Stimulated activated CD4-positive, alpha-beta T cell treated with anti-CD3 and anti-CD28 coated beads, Interleukin-1b, Interleukin-23, amount 100 ng/mL, for 24 hours (primary cell): ENCODE results near the gene TSPAN9.

Experiments used
- DNase-seq, 4 experiments: peaks; one replicate each; pipeline ENCODE4 v3.0.0-alpha.2; 2020; ENCODE audit warnings: low read depth in 4 of 4, low spot score in 1 of 4

The TSPAN9 gene

GRCh38 chr12:3308063-3308462 is 230.9 kb downstream of the TSPAN9 start:
- DNase-seq: no peak

- DNase-seq: no peak
Observed at GRCh38 chr12:3308609-3309008, 231.4 kb downstream of the TSPAN9 start.

- DNase-seq: no peak
Observed at GRCh38 chr12:3309805-3310204, 232.6 kb downstream of the TSPAN9 start.

GRCh38 chr12:3310271-3311026 is 233.3 kb downstream of the TSPAN9 start:
- no peak for DNase-seq

GRCh38 chr12:3311027-3311402 is 233.8 kb downstream of the TSPAN9 start:
- no peak for DNase-seq

GRCh38 chr12:3311491-3312103 is 234.4 kb downstream of the TSPAN9 start:
- no peak for DNase-seq

- DNase-seq: no peak
Observed at GRCh38 chr12:3313066-3313465, 235.9 kb downstream of the TSPAN9 start.

GRCh38 chr12:3313675-3314663 is 236.8 kb downstream of the TSPAN9 start:
- no peak for DNase-seq

GRCh38 chr12:3315201-3315661 is 238.1 kb downstream of the TSPAN9 start:
- no peak for DNase-seq

- no peak for DNase-seq
Observed at GRCh38 chr12:3316776-3317480, 239.7 kb downstream of the TSPAN9 start.

GRCh38 chr12:3317481-3317815 is 240.3 kb downstream of the TSPAN9 start:
- no peak for DNase-seq

GRCh38 chr12:3317841-3318501 is 240.8 kb downstream of the TSPAN9 start:
- no peak for DNase-seq

GRCh38 chr12:3319723-3320492 is 242.7 kb downstream of the TSPAN9 start:
- no peak for DNase-seq

GRCh38 chr12:3320881-3321509 is 243.8 kb downstream of the TSPAN9 start:
- DNase-seq: no peak

- DNase-seq: no peak
Observed at GRCh38 chr12:3321881-3322280, 244.7 kb downstream of the TSPAN9 start.

- DNase-seq: no peak
Observed at GRCh38 chr12:3323002-3323685, 246.0 kb downstream of the TSPAN9 start.

GRCh38 chr12:3325736-3326135 is 248.6 kb downstream of the TSPAN9 start:
- no peak for DNase-seq

- no peak for DNase-seq
Observed at GRCh38 chr12:3326156-3326849, 249.1 kb downstream of the TSPAN9 start.
